GM12801 (cell line): ENCODE results near the gene PLPPR3.

ENCODE experiments used
- CTCF ChIP-seq: IDR thresholded peaks from one replicate; pipeline ENCODE4 v1.5.1; 2011; ENCODE audit warnings: control low read depth; ENCODE audit not compliant: insufficient read length; ENCODE audit errors: extremely low read depth

The PLPPR3 gene

GRCh38 chr19:866769-867300, 45.1 kb upstream of the PLPPR3 start:
- no peak for TF ChIP-seq CTCF

GRCh38 chr19:863315-863620, 41.5 kb upstream of the PLPPR3 start:
- TF ChIP-seq CTCF: no peak

- no peak for TF ChIP-seq CTCF
Measured at GRCh38 chr19:862581-863314, 41.0 kb upstream of the PLPPR3 start.

- no peak for TF ChIP-seq CTCF
Measured at GRCh38 chr19:861756-862580, 40.2 kb upstream of the PLPPR3 start.

- no peak for TF ChIP-seq CTCF
Measured at GRCh38 chr19:861141-861755, 39.5 kb upstream of the PLPPR3 start.

- no peak for TF ChIP-seq CTCF
Measured at GRCh38 chr19:858868-859843, 37.4 kb upstream of the PLPPR3 start, which contains the start of gene CFD. CFD (plus strand) TSS chr19:859664; CDS start chr19:859690, 26 bp downstream.
